Suprapubic skin (tissue), 4 donors: ENCODE measurements around the gene EGLN1.

ENCODE experiments used
- POLR2A ChIP-seq, 2 donors: fragments of 450-650 bp; IDR thresholded peaks; one replicate each; pipeline ENCODE4 v1.6.1; 2017; ENCODE audit warnings: antibody characterized with exemption in 2 of 2, mild to moderate bottlenecking in 2 of 2, moderate library complexity in 2 of 2
- POLR2AphosphoS5 ChIP-seq, 3 donors: sonication (generic); formaldehyde crosslinking; IDR thresholded peaks; one replicate each; pipeline ENCODE4 v1.6.1; 2017; ENCODE audit warnings: antibody characterized with exemption in 3 of 3

DNA sequence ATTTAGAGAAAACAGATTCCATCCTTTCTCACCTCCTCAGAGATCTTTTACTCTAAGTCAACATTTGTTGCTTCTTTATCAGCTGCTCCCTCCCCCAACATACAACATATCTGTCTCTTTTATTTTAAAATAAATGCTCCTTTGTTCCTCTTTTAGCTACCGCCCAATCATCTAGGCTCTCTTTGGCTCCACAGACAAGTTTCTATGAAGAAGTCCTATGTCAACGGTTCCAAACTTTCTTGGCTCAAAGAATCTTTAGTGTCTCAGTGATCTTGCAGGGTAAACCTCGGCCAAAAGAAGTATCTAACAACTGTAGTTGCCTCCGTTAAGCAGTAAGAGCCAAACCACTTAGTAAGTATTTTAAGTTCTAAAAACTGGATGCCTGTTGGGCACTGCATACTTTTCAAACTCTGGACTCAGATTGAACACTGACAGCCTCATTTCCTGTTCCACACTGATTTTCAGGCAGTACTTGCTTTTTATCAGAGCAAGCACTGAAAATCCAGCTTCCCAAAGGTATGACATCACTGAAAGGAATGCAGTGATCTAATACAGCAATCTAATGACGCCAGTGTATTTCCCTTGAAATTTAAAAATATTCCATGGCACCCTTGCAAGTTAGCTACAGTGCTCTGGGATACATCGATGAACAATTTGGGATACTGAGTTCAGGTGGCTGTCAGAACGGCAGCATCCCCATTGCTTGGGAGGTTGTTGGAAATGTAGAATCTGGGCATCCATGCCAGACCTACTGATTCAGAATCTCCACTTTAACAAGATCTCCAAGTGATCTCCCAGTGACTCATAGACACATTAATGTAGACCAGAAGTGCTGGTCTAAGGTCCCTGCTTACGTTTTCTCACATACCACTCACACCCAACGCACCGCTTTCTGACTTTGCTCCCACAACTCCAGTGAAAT lies 26.8 kb downstream of the EGLN1 start:
- TF ChIP-seq POLR2AphosphoS5 (IDR thresholded peaks at IDR 0.05) (no peak), POLR2A (IDR thresholded peaks at IDR 0.05) (no peak)
